Pancreas (tissue), 10 donors: ENCODE data around the gene ALPK3. TPM values are rescaled to one million over a fixed set of nuclear protein-coding genes. Genes with fewer than 3 reads are reported as not detected.
A peak's percentile ranks its signal among the peaks of the same experiment; 100 is the strongest.

Experiments used
- ATAC-seq, 4 donors: fragments of 200-7000 bp; cut with Tn5 transposase; one replicate each; pipeline versions ENCODE4 v1.8.0 to v1.9.1; 2020; ENCODE audit warnings: mild to moderate bottlenecking in 4 of 4, moderate library complexity in 4 of 4
- DNase-seq, 6 donors: peaks; one replicate each; pipeline ENCODE4 v3.0.0-alpha.2; 2020
- FAIRE-seq: peaks from 2 replicates; lab custom pipeline; 2012; peaks lifted over from hg19 to GRCh38; lab: Jason Lieb, UNC
- H3K27ac ChIP-seq, 4 donors: fragments of 200-600 bp; sonication (generic); 1 replicate in 3 of 4; 2 replicates in 1 of 4; pipeline versions ENCODE4 v1.5.0 to v1.8.0; 2020
- H3K27me3 ChIP-seq, 4 donors: fragments of 200-600 bp; one replicate each; pipeline ENCODE4 v1.8.0; 2021
- H3K36me3 ChIP-seq, 3 donors: fragments of 200-600 bp; sonication (generic) in 1 of 3; one replicate each; pipeline versions ENCODE4 v1.5.0 to v1.8.0; 2020 to 2021
- H3K4me1 ChIP-seq, 3 donors: fragments of 200-600 bp; one replicate each; pipeline ENCODE4 v1.8.0; 2021
- H3K4me3 ChIP-seq, 4 donors: fragments of 200-600 bp; sonication (generic) in 2 of 4; one replicate each; pipeline versions ENCODE4 v1.5.0 to v1.8.0; 2020 to 2021
- H3K9me3 ChIP-seq, 4 donors: fragments of 200-600 bp; one replicate each; pipeline ENCODE4 v1.8.0; 2021
- WGBS, 2 donors: extraction: QIAGEN DNeasy Blood & Tissue Kit; methylation state at CpG; one replicate each; pipeline ENCODE4 v1.1.7; 2013; 5-methylcytosine and 5-hydroxymethylcytosine counted together
- intact Hi-C, 3 donors: fragments of 100-400 bp; cut with DNase I; formaldehyde crosslinking; loops; one replicate each; pipeline versions ENCODE4 v1.11.1 to v1.14.2; 2022
- polyA plus RNA-seq, 2 donors: library from polyadenylated mRNA; stranded (reverse); fragments of 200-250 nt; gene quantifications; one replicate each; pipeline ENCODE4 v1.2.3, GENCODE V29; 2013
- total RNA-seq, 6 donors: library from RNA; stranded (reverse); fragmentation: NEBNext Ultra II Directional in 4 of 6; extraction: Animal tissue kit (Norgen Biotek cat#: 25700) in 4 of 6; gene quantifications; one replicate each; pipeline versions ENCODE4 v1.2.1 to v1.2.4, GENCODE V29; 2021 to 2023
- TF ChIP-seq, protein P1 (sequence below), 4 donors: fragments of 200-600 bp; sonication (generic) in 3 of 4; IDR thresholded peaks; one replicate each; pipeline versions ENCODE4 v1.5.0 to v1.8.0; 2021; ENCODE audit warnings: antibody characterized with exemption in 4 of 4
- donor health status: healthy with polysubstance abuse.
- donor health status: DM: no; HTN: no; CAD: no; lungs with moderate emphysema.
- donor health status: DM: no; HTN: no; CAD: no.
- donor health status: control.
- donor health status: control.
- donor health status: Bipolar disorder and iron deficiency.
- donor health status: DM: yes; HTN: yes; CAD: no.
- donor health status: DM: no; HTN: no; CAD: no.
- donor health status: DM: no; HTN: no; CAD: no.
- donor health status: DM: yes; HTN: yes; CAD: no.

Gene ALPK3
- total and polyA plus RNA-seq, 8 donors = 3.2 to 23.7 (median 9.3) TPM

DNA sequence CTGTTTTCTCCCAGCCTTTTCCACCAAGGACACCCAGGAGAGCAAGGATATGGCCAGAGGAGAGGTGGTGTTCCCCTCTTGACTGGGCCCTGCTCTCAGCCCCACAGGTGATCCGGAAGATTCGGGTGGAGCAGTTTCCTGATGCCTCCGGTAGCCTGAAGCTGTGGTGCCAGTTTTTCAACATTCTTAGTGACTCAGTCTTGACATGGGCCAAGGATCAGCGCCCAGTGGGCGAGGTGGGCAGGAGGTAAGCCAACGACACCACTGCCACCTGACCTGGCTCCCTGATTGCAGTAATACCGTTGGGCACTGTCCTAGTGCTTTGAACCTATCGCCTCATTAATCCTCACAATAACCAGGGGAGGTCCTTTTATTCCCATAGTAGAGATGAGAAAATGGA is 42.0 kb downstream of the ALPK3 start:
- H3K27ac ChIP-seq = no peak overlapping the region
- intact Hi-C loops = no loop called here
- TF ChIP-seq, protein P1, sequence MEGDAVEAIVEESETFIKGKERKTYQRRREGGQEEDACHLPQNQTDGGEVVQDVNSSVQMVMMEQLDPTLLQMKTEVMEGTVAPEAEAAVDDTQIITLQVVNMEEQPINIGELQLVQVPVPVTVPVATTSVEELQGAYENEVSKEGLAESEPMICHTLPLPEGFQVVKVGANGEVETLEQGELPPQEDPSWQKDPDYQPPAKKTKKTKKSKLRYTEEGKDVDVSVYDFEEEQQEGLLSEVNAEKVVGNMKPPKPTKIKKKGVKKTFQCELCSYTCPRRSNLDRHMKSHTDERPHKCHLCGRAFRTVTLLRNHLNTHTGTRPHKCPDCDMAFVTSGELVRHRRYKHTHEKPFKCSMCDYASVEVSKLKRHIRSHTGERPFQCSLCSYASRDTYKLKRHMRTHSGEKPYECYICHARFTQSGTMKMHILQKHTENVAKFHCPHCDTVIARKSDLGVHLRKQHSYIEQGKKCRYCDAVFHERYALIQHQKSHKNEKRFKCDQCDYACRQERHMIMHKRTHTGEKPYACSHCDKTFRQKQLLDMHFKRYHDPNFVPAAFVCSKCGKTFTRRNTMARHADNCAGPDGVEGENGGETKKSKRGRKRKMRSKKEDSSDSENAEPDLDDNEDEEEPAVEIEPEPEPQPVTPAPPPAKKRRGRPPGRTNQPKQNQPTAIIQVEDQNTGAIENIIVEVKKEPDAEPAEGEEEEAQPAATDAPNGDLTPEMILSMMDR (IDR thresholded peaks at IDR 0.05) = no peak
- H3K36me3 ChIP-seq = peaks cover 0 to 4% (median 0%) of the 10 kb centered on the region in 3 donors
- DNase-seq (no peak), ATAC-seq (peak in 3 of 4 donors; percentile 66 to 73 (median 72)), FAIRE-seq (no peak)
- WGBS, 2 donors = 75 to 76% methylated on average over 8 of the region's 8 CpGs
- no peaks in the 10 kb centered on the region for H3K4me1 ChIP-seq
- H3K9me3 ChIP-seq = no peaks in the 10 kb centered on the region
- H3K4me3 ChIP-seq = no peak overlapping the region
- H3K27me3 ChIP-seq = no peaks in the 10 kb centered on the region

DNA sequence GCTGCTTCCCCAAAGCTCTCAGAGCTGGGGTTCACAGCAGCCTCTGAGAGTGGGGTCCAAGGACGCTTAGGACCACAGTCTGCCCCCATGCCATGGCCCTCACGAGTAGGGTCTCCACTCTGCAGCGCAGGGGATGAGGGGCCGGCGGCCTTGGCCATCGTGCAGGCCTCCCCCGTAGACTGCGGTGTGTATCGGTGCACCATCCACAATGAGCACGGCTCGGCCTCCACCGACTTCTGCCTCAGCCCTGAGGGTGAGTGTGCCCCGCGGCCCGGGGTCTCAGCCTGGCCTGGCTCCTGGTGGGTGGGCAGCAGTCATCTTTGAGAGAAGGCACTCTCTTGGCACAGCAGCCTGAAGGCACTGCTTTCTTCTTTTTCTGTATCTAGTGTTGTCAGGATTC is 42.5 kb downstream of the ALPK3 start:
- Histone ChIP-seq H3K27me3 (no peaks in the 10 kb centered on the region), H3K4me1 (no peaks in the 10 kb centered on the region), H3K9me3 (no peaks in the 10 kb centered on the region), H3K27ac (no peak overlapping the region), H3K4me3 (no peak overlapping the region), H3K36me3 (peaks cover 0 to 4% (median 0%) of the 10 kb centered on the region in 3 donors)
- intact Hi-C loops = no loop called here
- WGBS, 2 donors = 94% methylated on average over 15 of the region's 15 CpGs
- no peak for ATAC-seq
- FAIRE-seq = no peak
- TF ChIP-seq, protein P1 (IDR thresholded peaks at IDR 0.05) = no peak
- no peak for DNase-seq

DNA sequence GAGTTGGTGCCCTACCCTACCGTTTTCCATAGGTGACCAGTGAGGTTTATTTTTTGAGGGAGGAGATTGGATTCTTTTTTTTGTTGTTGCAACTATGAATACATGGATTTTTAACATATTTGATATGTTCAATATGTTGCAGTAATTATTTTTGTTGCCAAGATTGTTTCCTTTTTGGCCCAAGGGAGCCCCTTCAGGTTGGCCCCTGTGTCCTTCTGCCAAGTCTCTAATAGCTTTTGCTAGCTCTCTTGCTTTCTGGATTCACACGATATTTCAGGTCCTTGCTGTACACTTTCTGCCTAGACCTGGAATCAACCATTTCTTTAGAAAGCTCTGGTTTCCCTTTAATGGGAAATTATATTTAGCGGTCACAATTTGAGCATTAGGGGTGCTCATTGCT is 44.6 kb downstream of the ALPK3 start:
- H3K4me3 ChIP-seq = no peak overlapping the region
- FAIRE-seq (no peak), DNase-seq (no peak), ATAC-seq (no peak)
- intact Hi-C loops = no loop called here
- TF ChIP-seq, protein P1 (IDR thresholded peaks at IDR 0.05) = no peak
- 91% methylated on average over 3 of the region's 3 CpGs for whole genome bisulfite sequencing, 2 donors
- H3K4me1 ChIP-seq = no peaks in the 10 kb centered on the region
- H3K36me3 ChIP-seq = peaks cover 0 to 4% (median 0%) of the 10 kb centered on the region in 3 donors
- no peaks in the 10 kb centered on the region for H3K27me3 ChIP-seq
- H3K27ac ChIP-seq = no peak overlapping the region
- H3K9me3 ChIP-seq = no peaks in the 10 kb centered on the region

DNA sequence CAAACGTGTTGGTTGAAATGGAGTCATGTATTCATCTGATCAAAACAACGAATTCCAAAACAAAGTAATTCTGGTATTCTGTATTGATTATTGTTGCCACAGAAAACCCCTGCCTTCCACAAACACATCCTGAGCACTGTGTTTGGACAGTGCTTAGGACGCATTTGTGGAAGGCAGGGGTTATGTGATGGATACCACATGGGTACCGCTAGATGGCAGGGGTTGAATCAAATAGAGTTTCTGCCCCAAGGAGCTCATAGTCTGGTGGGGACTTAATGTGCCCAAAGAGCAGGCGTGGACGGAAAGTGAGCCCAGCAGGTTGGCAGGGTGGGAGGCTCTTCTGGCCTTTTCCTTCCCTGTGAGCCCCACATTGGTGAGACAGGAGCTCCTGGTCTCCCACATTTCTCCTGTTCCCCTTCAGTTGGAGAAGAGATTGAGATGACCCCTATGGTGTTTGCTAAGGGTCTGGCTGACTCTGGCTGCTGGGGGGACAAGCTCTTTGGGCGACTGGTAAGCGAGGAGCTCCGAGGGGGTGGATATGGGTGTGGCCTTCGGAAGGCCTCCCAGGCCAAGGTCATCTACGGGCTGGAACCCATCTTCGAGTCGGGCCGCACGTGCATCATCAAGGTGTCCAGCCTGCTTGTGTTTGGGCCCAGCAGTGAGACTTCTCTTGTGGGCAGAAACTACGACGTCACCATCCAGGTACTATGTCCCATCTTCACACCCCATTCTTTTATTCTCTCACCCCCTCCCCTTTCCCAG is 45.2 kb downstream of the ALPK3 start:
- Histone ChIP-seq H3K27ac (no peak overlapping the region), H3K4me3 (no peak overlapping the region), H3K9me3 (no peaks in the 10 kb centered on the region), H3K36me3 (peaks cover 0 to 4% (median 0%) of the 10 kb centered on the region in 3 donors), H3K27me3 (no peaks in the 10 kb centered on the region), H3K4me1 (no peaks in the 10 kb centered on the region)
- intact Hi-C loops = no loop called here
- TF ChIP-seq, protein P1 (IDR thresholded peaks at IDR 0.05) = no peak
- no peak for FAIRE-seq
- no peak for ATAC-seq
- no peak for DNase-seq
- 91 to 95% methylated on average over 17 of the region's 17 CpGs for WGBS, 2 donors
